ENCODE measurements around the gene PPP1R26. TPM values are rescaled to one million over a fixed set of nuclear protein-coding genes. Genes with fewer than 3 reads are reported as not detected.

PPP1R26 gene
- total and polyA plus RNA-seq, 8 donors, result 5.3 to 22.8 (median 12.9) TPM

DNA sequence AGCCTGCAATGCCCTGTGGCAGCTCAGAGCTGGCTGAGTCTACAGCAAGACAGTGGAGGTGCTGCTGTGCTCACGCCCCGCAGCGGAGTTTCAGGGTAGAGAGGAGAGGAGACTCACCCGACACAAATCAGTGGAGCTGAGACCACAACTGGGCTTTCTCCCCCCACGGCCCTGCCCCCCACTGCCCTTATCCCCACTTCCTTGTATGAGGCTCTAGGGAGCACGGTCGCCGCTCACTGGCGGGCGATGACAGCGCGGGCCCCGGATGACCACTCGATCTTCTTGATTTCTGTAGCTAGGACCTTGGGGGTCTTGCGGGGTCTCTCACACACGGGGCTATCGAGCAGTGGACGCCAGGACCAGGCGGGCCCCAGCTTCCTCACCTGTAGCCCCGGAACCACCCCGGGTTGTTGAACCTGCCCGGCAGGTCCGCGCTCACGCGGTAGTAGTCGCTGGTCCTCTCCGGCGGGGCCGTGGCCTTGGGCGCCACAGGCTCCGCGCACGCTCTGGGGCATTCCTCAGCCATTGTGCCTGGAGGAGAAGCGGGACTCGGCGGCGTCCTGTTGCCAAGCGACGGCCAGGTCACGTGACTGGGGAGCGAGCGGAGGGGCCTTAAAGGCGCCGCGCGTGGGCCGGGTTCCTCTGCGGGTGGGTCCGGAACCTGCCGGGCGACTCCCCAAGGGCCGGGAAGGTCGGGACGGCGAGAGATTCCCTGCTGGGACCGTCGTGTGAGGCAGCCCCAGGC is 19.9 kb downstream of the PPP1R26 start:
- H3K9me3 ChIP-seq, result no peaks in the 10 kb centered on the region
- intact Hi-C loops (cut with DNase I; ENCODE audit: low total_unique reads), result no loop called here
- no peaks in the 10 kb centered on the region for H3K27me3 ChIP-seq
- H3K27ac ChIP-seq, result peak overlapping the region; percentile 83 to 91 (median 85)
- WGBS, 5 donors, result 0 to 1% (median 0%) methylated on average over 26 to 58 of the region's 58 CpGs
- H3K36me3 ChIP-seq, result peaks cover 20 to 29% (median 26%) of the 10 kb centered on the region in 4 donors
- peaks cover 19 to 42% (median 35%) of the 10 kb centered on the region in 4 donors for H3K4me1 ChIP-seq
- DNase-seq, result peak; percentile 96 to 97
- TF ChIP-seq POLR2AphosphoS5 (IDR thresholded peaks at IDR 0.05), result peak in 2 of 3 donors; percentile 26 to 50
- TF ChIP-seq POLR2A (IDR thresholded peaks at IDR 0.05), result no peak
- H3K4me3 ChIP-seq, result peak overlapping the region; percentile 93 to 99 (median 98)

DNA sequence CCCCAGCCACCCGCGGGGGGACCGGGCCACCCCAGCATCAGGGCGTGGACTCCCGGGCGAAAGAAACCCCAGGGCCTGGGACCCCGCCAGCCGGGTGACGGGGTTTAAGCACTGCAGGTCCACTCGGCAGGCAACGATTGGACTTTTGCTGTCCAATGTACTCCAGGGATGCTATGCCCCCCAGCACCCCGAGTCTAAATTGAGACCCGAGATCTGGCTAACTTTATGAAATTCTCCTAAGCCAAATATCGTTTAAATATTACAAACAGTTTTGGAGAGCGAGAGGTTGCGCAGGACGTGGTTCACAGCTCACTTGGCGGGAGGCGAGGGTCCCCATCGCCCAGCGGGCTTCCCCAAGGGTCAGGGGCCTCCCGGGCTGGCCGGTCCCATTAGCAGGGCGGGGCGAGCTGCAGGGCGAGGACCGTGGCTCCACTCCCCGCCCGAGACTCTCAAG is 20.5 kb downstream of the PPP1R26 start:
- no peak for DNase-seq
- TF ChIP-seq POLR2A (IDR thresholded peaks at IDR 0.05) (no peak), POLR2AphosphoS5 (IDR thresholded peaks at IDR 0.05) (no peak), EP300 (IDR thresholded peaks at IDR 0.05) (no peak)
- TF ChIP-seq, protein P1, sequence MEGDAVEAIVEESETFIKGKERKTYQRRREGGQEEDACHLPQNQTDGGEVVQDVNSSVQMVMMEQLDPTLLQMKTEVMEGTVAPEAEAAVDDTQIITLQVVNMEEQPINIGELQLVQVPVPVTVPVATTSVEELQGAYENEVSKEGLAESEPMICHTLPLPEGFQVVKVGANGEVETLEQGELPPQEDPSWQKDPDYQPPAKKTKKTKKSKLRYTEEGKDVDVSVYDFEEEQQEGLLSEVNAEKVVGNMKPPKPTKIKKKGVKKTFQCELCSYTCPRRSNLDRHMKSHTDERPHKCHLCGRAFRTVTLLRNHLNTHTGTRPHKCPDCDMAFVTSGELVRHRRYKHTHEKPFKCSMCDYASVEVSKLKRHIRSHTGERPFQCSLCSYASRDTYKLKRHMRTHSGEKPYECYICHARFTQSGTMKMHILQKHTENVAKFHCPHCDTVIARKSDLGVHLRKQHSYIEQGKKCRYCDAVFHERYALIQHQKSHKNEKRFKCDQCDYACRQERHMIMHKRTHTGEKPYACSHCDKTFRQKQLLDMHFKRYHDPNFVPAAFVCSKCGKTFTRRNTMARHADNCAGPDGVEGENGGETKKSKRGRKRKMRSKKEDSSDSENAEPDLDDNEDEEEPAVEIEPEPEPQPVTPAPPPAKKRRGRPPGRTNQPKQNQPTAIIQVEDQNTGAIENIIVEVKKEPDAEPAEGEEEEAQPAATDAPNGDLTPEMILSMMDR (IDR thresholded peaks at IDR 0.05), result no peak
- Histone ChIP-seq H3K4me1 (peaks cover 19 to 48% (median 38%) of the 10 kb centered on the region in 4 donors), H3K27me3 (no peaks in the 10 kb centered on the region), H3K36me3 (peaks cover 25 to 35% (median 32%) of the 10 kb centered on the region in 4 donors), H3K9me3 (no peaks in the 10 kb centered on the region), H3K27ac (peak overlapping the region; percentile 83 to 91 (median 85)), H3K4me3 (peak overlapping the region; percentile 93 to 99 (median 98))
- intact Hi-C loops (cut with DNase I; ENCODE audit: low total_unique reads), result no loop called here
- whole genome bisulfite sequencing, 5 donors, result 0% methylated on average over 22 to 29 of the region's 29 CpGs

DNA sequence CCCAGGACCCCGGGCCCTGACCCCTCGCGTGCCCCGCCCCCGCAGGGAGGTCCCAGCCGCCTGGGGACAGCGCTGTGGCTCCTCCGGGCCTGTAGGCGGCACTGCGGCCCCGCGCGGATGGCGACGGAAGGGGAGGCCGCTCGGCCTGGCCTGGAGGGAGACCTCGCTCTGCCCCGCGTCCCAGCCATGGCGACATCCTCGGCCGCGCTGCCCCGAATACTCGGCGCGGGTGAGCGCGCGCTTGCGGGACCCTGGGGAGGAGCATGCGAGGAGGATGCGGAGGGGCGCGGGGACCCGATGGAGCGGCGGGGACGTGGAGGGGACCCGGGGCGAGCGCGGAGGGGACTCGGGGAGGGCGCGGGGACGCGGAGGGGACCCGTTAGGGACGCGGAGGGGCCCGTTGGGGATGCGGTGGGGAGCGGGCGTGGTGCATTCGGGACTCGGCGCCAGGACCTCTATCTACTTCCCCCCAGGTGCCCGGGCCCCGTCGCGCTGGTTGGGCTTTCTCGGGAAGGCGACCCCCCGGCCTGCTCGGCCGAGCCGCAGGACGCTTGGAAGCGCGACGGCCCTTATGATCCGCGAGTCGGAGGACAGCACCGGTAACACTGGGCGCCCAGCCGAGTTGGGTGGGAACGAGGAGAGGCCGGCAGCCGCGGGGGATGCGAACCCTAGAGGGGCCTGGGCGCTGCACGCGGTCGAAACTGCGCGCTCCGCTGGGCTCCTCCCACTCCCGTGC is 21.1 kb downstream of the PPP1R26 start, which contains the start of gene MRPS2:
MRPS2 (plus strand) TSS at position 158 of the 736 bp plus-strand sequence; CDS start at position 187, 29 bp downstream.
- no peaks in the 10 kb centered on the region for H3K9me3 ChIP-seq
- H3K27me3 ChIP-seq, result no peaks in the 10 kb centered on the region
- H3K36me3 ChIP-seq, result peaks cover 25 to 41% (median 37%) of the 10 kb centered on the region in 4 donors
- 0 to 1% (median 1%) methylated on average over 42 to 92 of the region's 92 CpGs for WGBS, 5 donors
- H3K4me3 ChIP-seq, result peak within 1 kb of the TSS; percentile 93 to 99 (median 98)
- TF ChIP-seq POLR2AphosphoS5 (IDR thresholded peaks at IDR 0.05) (peak; percentile 50 to 79 (median 69)), EP300 (IDR thresholded peaks at IDR 0.05) (no peak), POLR2A (IDR thresholded peaks at IDR 0.05) (no peak)
- TF ChIP-seq, protein P1 (IDR thresholded peaks at IDR 0.05), result peak in 5 of 7 experiments; percentile 72 to 91 (median 78)
- peak; percentile 89 to 97 for DNase-seq
- intact Hi-C loops (cut with DNase I; ENCODE audit: low total_unique reads), result no loop called here
- H3K4me1 ChIP-seq, result peaks cover 19 to 51% (median 39%) of the 10 kb centered on the region in 4 donors
- H3K27ac ChIP-seq, result peak within 1 kb of the TSS; percentile 83 to 91 (median 85)

DNA sequence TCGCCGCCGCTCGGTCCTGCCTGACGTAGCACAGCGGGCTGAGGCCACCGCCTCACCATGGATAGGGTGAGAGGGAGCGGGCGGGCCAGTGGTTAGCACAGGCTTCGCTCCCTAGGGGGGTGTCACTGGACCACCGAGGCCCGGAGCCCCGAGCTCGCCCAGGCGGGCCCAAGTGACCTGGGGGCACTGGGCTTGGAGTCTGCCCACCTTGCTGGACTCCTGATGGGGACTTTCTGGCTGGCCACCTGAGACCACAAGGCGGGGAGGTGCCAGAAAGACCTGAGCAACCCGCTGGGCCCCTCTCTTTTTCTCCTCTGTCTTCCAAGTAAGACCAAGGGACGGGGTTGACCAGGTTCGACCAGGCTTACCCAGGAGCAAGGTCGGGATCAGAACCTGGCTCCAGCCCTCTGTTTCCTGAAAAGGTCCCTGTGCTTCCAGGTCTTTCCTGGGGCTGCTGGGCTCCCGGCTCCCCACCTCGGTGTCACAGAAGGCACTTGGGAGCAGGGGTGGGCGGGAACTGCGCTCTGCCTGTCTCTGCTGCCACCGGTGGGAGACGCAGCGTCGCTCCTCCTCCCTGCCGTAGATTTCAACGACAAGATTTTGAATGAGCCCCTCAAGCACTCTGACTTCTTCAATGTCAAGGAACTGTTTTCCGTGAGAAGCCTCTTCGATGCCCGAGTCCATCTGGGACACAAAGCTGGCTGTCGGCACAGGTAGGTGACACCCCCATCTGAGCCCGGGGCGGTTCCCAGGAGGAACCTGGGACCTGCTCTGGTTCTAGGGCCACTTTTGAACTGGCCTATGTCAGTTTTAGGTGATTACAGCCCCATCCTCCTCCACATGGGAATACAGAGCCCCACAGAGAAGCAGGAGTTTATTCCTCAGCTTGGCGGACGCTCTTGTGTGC is 21.9 kb downstream of the PPP1R26 start:
- Histone ChIP-seq H3K4me3 (peak overlapping the region; percentile 93 to 99 (median 98)), H3K36me3 (peaks cover 25 to 43% (median 37%) of the 10 kb centered on the region in 4 donors), H3K27ac (peak overlapping the region; percentile 83 to 91 (median 85)), H3K4me1 (peaks cover 19 to 51% (median 39%) of the 10 kb centered on the region in 4 donors), H3K9me3 (no peaks in the 10 kb centered on the region), H3K27me3 (no peaks in the 10 kb centered on the region)
- intact Hi-C loops (cut with DNase I; ENCODE audit: low total_unique reads), result no loop called here
- DNase-seq, result peak in 1 of 2 donors; percentile 59
- no peak for TF ChIP-seq POLR2A (IDR thresholded peaks at IDR 0.05)
- TF ChIP-seq, protein P1 (IDR thresholded peaks at IDR 0.05), result no peak
- no peak for TF ChIP-seq POLR2AphosphoS5 (IDR thresholded peaks at IDR 0.05)
- 40 to 61% (median 43%) methylated on average over 24 to 38 of the region's 38 CpGs for WGBS, 5 donors

Measured in stomach (tissue), 9 donors.